ENCODE data around the gene KLHL22.
A peak's percentile ranks its signal among the peaks of the same experiment; 100 is the strongest.

Gene KLHL22

GRCh38 chr22:20432244-20432686, 63.3 kb downstream of the KLHL22 start:
- no peak for TF ChIP-seq TCF12 (IDR thresholded peaks at IDR 0.05; ENCODE audit: low read depth)
- TF ChIP-seq NFIC (IDR thresholded peaks at IDR 0.05): no peak
- TF ChIP-seq, protein P1, sequence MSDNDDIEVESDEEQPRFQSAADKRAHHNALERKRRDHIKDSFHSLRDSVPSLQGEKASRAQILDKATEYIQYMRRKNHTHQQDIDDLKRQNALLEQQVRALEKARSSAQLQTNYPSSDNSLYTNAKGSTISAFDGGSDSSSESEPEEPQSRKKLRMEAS (IDR thresholded peaks at IDR 0.05): no peak
- TF ChIP-seq EP300 (IDR thresholded peaks at IDR 0.05; ENCODE audit: borderline replicate concordance): no peak
- TF ChIP-seq USF1 (IDR thresholded peaks at IDR 0.05): no peak
- TF ChIP-seq EGR1 (IDR thresholded peaks at IDR 0.05): no peak
- TF ChIP-seq ZBTB7A (IDR thresholded peaks at IDR 0.05; ENCODE audit: low read depth): no peak
- TF ChIP-seq TEAD4 (IDR thresholded peaks at IDR 0.05): no peak
- TF ChIP-seq TAF1 (IDR thresholded peaks at IDR 0.05; ENCODE audit: low read depth): no peak
- TF ChIP-seq REST (IDR thresholded peaks at IDR 0.05; ENCODE audit: low read depth): no peak
- TF ChIP-seq FOXM1 (IDR thresholded peaks at IDR 0.05; ENCODE audit: borderline replicate concordance, low read depth): no peak
- no peak for TF ChIP-seq RAD21 (IDR thresholded peaks at IDR 0.05; ENCODE audit: low read depth)
- no peak for TF ChIP-seq CREB1 (IDR thresholded peaks at IDR 0.05; ENCODE audit: low read depth)
- no peak for TF ChIP-seq YY1 (IDR thresholded peaks at IDR 0.05; ENCODE audit: low read depth)
- no peak for TF ChIP-seq CEBPB (IDR thresholded peaks at IDR 0.05)

DNA sequence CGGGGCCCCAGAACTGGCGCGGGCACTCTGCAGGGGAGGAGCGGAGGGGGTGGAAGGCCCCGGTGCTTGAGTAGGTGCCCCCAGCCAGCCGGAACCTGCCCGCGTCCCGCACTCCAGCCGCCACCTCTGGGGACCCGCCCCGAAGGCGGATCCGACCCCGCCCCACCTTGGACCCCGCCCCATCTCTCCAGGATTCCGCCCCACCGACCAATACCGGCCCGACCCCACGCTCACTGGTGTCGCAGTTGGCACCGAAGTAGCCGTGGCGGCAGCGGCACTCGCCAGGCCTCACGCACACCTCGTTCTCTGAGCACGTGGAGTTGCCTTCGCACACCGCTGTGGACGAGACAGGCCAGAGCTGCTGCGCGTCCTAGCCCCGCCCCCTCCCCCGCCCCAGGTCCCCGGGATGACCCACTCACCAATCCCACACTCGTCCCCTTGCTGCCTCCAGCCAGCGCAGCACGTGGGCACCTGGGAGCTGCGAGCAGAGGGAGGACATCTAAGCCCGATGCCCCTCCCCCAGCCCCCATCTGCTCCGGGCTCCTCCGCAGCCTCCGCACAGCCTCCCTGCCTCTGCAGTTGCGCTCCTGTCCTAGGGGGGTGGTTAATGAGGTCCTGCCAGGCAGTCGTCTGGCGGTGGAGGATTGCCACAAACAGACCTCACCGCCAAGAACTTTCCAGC, 63.9 kb downstream of the KLHL22 start:
- no peak for TF ChIP-seq CREB1 (IDR thresholded peaks at IDR 0.05; ENCODE audit: low read depth)
- TF ChIP-seq REST (IDR thresholded peaks at IDR 0.05; ENCODE audit: low read depth): no peak
- no peak for TF ChIP-seq FOXM1 (IDR thresholded peaks at IDR 0.05; ENCODE audit: borderline replicate concordance, low read depth)
- TF ChIP-seq, protein P1 (IDR thresholded peaks at IDR 0.05): peak; percentile 10
- no peak for TF ChIP-seq USF1 (IDR thresholded peaks at IDR 0.05)

GRCh38 chr22:20430720-20431510, 64.7 kb downstream of the KLHL22 start:
- peak; percentile 51; the same call in 1 of the 2 replicates for TF ChIP-seq TEAD4 (IDR thresholded peaks at IDR 0.05)
- TF ChIP-seq, protein P1 (IDR thresholded peaks at IDR 0.05): peak; percentile 92
- no peak for TF ChIP-seq REST (IDR thresholded peaks at IDR 0.05; ENCODE audit: low read depth)
- TF ChIP-seq YY1 (IDR thresholded peaks at IDR 0.05; ENCODE audit: low read depth): peak; percentile 49; the same call in 1 of the 2 replicates
- peak; percentile 66 for TF ChIP-seq NFIC (IDR thresholded peaks at IDR 0.05)
- TF ChIP-seq TCF12 (IDR thresholded peaks at IDR 0.05; ENCODE audit: low read depth): peak; percentile 6; the same call in 1 of the 2 replicates

DNA sequence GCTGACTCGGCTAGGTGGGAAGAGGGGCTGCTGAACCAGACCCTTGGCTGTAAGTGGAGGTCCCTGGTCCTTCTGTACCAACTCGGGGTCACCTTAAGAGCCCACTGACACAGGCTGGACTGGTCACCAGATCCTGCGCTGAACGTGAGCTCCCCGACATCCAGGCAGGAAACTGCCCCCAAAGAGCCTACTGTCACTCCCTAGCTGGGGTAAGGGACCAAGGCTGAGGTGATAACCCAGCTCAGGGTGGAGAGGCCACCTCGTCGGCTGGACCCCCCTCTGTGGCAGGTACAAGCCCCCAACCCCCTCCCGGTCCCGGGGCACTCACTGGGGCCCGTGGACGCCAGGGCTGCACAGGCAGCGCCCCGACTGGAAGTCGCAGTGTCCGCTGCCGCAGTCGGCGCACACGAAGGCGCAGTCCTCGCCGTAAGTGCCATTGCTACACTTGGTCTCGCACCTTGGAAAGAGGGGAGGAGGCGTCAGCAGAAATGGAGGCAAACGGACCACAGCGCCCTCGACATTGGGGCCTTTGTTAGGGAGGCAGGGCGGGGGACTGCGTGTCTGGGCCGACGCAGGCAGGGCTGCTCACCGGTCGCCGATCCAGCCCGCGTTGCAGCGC, 65.4 kb downstream of the KLHL22 start:
- no peak for TF ChIP-seq EP300 (IDR thresholded peaks at IDR 0.05; ENCODE audit: borderline replicate concordance)
